HG03039 (cell line): Measurements from ENCODE around the gene OR1I1.
"Not testable (repeated sequence)": the region's sequence is repeated elsewhere in the genome, so short reads cannot be mapped to it uniquely, and the experiment has no call there.

Source experiments
- ATAC-seq: cut with Tn5 transposase; IDR thresholded peaks from one replicate; pipeline ENCODE4 v1.9.1; 2021; ENCODE audit warnings: mild to moderate bottlenecking, moderate library complexity; ENCODE audit not compliant: unreplicated experiment

Gene OR1I1

GRCh38 chr19:15097980-15098379 is 16.0 kb downstream of the OR1I1 start:
- not testable (repeated sequence) for ATAC-seq

GRCh38 chr19:15098460-15098859 is 16.4 kb downstream of the OR1I1 start:
- no peak for ATAC-seq

- no peak for ATAC-seq
These were observed 17.1 kb downstream of the OR1I1 start for GRCh38 chr19:15099017-15099582.

- no peak for ATAC-seq
These were observed 19.6 kb downstream of the OR1I1 start for GRCh38 chr19:15101479-15102082.

GRCh38 chr19:15104003-15104402 is 22.0 kb downstream of the OR1I1 start:
- ATAC-seq = no peak

GRCh38 chr19:15104411-15104810 is 22.4 kb downstream of the OR1I1 start:
- no peak for ATAC-seq

GRCh38 chr19:15105044-15105443 is 23.0 kb downstream of the OR1I1 start:
- no peak for ATAC-seq

GRCh38 chr19:15107061-15108010 is 25.3 kb downstream of the OR1I1 start, which contains the start of gene SYDE1:
Gene SYDE1, plus strand, starts transcription at chr19:15107401. Its CDS starts 33 bp downstream, at chr19:15107434.
- no peak for ATAC-seq

GRCh38 chr19:15108145-15108844 is 26.3 kb downstream of the OR1I1 start:
- no peak for ATAC-seq

- ATAC-seq = no peak
These were observed 27.1 kb downstream of the OR1I1 start for GRCh38 chr19:15108845-15109767.

- ATAC-seq = no peak
These were observed 27.9 kb downstream of the OR1I1 start for GRCh38 chr19:15109768-15110417.

- ATAC-seq = no peak
These were observed 28.4 kb downstream of the OR1I1 start for GRCh38 chr19:15110418-15110815.

GRCh38 chr19:15111758-15112157 is 29.7 kb downstream of the OR1I1 start:
- no peak for ATAC-seq

- no peak for ATAC-seq
These were observed 30.4 kb downstream of the OR1I1 start for GRCh38 chr19:15112385-15112784.

GRCh38 chr19:15113245-15114152 is 31.5 kb downstream of the OR1I1 start:
- no peak for ATAC-seq

GRCh38 chr19:15114153-15114540 is 32.1 kb downstream of the OR1I1 start:
- no peak for ATAC-seq

- ATAC-seq = no peak
These were observed 33.1 kb downstream of the OR1I1 start for GRCh38 chr19:15115080-15115479.

GRCh38 chr19:15115762-15116615 is 34.0 kb downstream of the OR1I1 start:
- no peak for ATAC-seq
